Measurements from ENCODE around the gene CEP76. TPM values are rescaled to one million over a fixed set of nuclear protein-coding genes. Genes with fewer than 3 reads are reported as not detected.

The CEP76 gene
- total RNA-seq, 1 experiment from 2014 or later, result 13.5 TPM

DNA sequence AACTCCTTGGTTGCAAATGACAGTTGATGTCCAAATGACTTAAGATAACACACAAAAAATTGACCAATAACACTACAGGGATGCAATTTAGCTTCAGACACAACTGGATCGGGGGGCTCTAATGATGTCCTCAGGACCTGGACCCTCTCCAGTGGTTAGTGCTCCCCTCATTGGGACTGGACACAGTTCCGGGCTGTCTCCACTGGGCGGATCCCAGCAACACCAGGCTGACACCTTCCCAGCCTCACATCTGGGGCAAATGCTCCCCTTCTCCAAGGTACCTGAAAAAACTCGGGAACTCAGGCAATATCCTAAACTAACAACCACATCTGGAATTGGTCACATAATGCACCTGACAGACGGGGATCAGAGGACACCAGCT is 49.0 kb upstream of the CEP76 start:
- ChIA-PET CTCF (no interaction called here), RAD21 (ENCODE audit: low non-redundant PET in 1 of 2, low total read pairs in 2 of 2, uncharacterized antibody in 2 of 2, unreplicated experiment in 2 of 2) (no interaction called here), POLR2A (no interaction called here)
- no TSS peak for BruUV-seq (replicated peaks)
- no peak overlapping the region for H2AFZ ChIP-seq (ENCODE audit: low read depth, low read length, poor library complexity, severe bottlenecking)
- no peaks in the 10 kb centered on the region for H3K4me1 ChIP-seq (ENCODE audit: control insufficient read depth in 1 of 2, insufficient read depth in 2 of 2, low read length in 2 of 2)
- H3K9me3 ChIP-seq (ENCODE audit: control insufficient read depth in 1 of 2, insufficient read depth in 1 of 2, low read depth in 1 of 2, low read length in 2 of 2), result no peaks in the 10 kb centered on the region
- no peak overlapping the region; the same call in 1 of the 2 replicates for H3K27ac ChIP-seq (ENCODE audit: low read depth, low read length)
- ATAC-seq (no peak), DNase-seq (ENCODE audit: low read depth, low spot score) (no peak)
- H3K4me2 ChIP-seq (ENCODE audit: low read length), result no peak overlapping the region
- H3K27me3 ChIP-seq (ENCODE audit: insufficient read depth, low read length), result no peaks in the 10 kb centered on the region
- intact Hi-C loops (cut with micrococcal nuclease), result no loop called here
- no peaks in the 10 kb centered on the region for H3K9me2 ChIP-seq (ENCODE audit: insufficient read depth)
- H4K20me1 ChIP-seq (ENCODE audit: insufficient read depth), result no peaks in the 10 kb centered on the region
- H3K79me2 ChIP-seq (ENCODE audit: insufficient read depth, low read length), result no peaks in the 10 kb centered on the region
- H3K4me3 ChIP-seq (replicated peaks in 1 of 2; ENCODE audit: low read depth in 1 of 2, low read length in 2 of 2), result no peak overlapping the region
- H3K9ac ChIP-seq (ENCODE audit: low read length), result no peak overlapping the region
- TF ChIP-seq POLR2AphosphoS5 (IDR thresholded peaks at IDR 0.05; ENCODE audit: low read depth, low read length), result no peak
- no peak for TF ChIP-seq TCF7L2 (IDR thresholded peaks at IDR 0.05; ENCODE audit: borderline replicate concordance, extremely low read depth, insufficient read depth, insufficient read length)
- no peaks in the 10 kb centered on the region for H3K36me3 ChIP-seq (ENCODE audit: control insufficient read depth in 1 of 2, insufficient read depth in 2 of 2, low read length in 2 of 2)

DNA sequence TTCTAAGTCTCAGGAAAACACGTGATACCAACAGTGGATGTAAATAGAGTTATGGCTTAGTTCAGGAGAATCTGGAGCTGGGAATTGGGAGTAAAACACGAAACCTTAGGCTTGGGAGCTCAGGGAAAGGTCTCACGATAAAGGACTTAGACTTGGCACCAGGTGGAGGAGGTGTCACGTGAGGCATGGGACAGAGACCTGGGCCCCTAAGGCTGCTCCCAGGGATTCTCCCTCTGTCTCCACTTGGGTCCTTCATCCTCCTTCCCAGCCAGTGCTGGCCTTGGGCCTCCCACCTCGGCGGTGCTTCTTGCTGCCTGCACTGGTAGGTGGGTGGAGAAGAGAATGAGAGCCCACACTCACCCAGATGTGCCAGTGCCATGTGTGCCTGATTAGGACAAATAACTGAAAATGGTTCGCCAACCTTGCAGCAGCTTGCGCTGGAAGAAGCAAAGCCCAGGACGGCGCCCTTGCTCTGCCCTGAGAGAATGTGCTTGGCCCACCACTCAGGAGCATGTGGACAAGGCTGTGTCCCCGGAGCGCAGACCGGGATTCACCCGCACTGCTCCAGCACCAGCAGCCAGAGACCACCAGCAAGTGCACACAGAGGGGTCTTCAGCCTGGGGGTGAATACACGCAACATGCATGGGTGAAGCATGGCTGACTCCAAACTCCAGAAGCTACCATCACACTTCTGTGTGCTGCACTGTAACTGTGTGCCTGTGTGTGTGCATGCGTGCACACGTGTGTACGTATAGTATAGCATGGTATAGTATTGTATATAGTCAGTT is 48.4 kb upstream of the CEP76 start:
- H4K20me1 ChIP-seq (ENCODE audit: insufficient read depth), result no peaks in the 10 kb centered on the region
- H3K79me2 ChIP-seq (ENCODE audit: insufficient read depth, low read length), result no peaks in the 10 kb centered on the region
- CTCF ChIA-PET, result no interaction called here
- no peaks in the 10 kb centered on the region for H3K36me3 ChIP-seq (ENCODE audit: control insufficient read depth in 1 of 2, insufficient read depth in 2 of 2, low read length in 2 of 2)
- H3K9ac ChIP-seq (ENCODE audit: low read length), result no peak overlapping the region
- no peaks in the 10 kb centered on the region for H3K27me3 ChIP-seq (ENCODE audit: insufficient read depth, low read length)
- no peaks in the 10 kb centered on the region for H3K9me2 ChIP-seq (ENCODE audit: insufficient read depth)
- no peak for DNase-seq (ENCODE audit: low read depth, low spot score)
- no peak overlapping the region for H2AFZ ChIP-seq (ENCODE audit: low read depth, low read length, poor library complexity, severe bottlenecking)
- TF ChIP-seq POLR2A (IDR thresholded peaks at IDR 0.05; ENCODE audit: borderline replicate concordance, extremely low read depth, insufficient read depth, insufficient read length), result no peak
- TF ChIP-seq FOSL1 (IDR thresholded peaks at IDR 0.05; ENCODE audit: low read depth), result no peak
- TF ChIP-seq, protein P1, sequence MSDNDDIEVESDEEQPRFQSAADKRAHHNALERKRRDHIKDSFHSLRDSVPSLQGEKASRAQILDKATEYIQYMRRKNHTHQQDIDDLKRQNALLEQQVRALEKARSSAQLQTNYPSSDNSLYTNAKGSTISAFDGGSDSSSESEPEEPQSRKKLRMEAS (IDR thresholded peaks at IDR 0.05), result no peak
- TF ChIP-seq, protein P2, sequence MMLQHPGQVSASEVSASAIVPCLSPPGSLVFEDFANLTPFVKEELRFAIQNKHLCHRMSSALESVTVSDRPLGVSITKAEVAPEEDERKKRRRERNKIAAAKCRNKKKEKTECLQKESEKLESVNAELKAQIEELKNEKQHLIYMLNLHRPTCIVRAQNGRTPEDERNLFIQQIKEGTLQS (IDR thresholded peaks at IDR 0.05), result no peak
- TF ChIP-seq EZH2 (IDR thresholded peaks at IDR 0.05), result no peak
- intact Hi-C loops (cut with micrococcal nuclease), result no loop called here
- POLR2A ChIA-PET, result no interaction called here
- no peak for ATAC-seq
- H3K9me3 ChIP-seq (ENCODE audit: control insufficient read depth in 1 of 2, insufficient read depth in 1 of 2, low read depth in 1 of 2, low read length in 2 of 2), result no peaks in the 10 kb centered on the region
- no peaks in the 10 kb centered on the region for H3K4me1 ChIP-seq (ENCODE audit: control insufficient read depth in 1 of 2, insufficient read depth in 2 of 2, low read length in 2 of 2)
- H3K4me2 ChIP-seq (ENCODE audit: low read length), result no peak overlapping the region
- RAD21 ChIA-PET (ENCODE audit: low non-redundant PET in 1 of 2, low total read pairs in 2 of 2, uncharacterized antibody in 2 of 2, unreplicated experiment in 2 of 2), result no interaction called here
- no peak overlapping the region for H3K27ac ChIP-seq (ENCODE audit: low read depth, low read length)
- BruUV-seq (replicated peaks), result no TSS peak
- H3K4me3 ChIP-seq (replicated peaks in 1 of 2; ENCODE audit: low read depth in 1 of 2, low read length in 2 of 2), result no peak overlapping the region
